B cell (primary cell): ENCODE results near the gene MRPL52. TPM values are rescaled to one million over a fixed set of nuclear protein-coding genes. Genes with fewer than 3 reads are reported as not detected.

ENCODE experiments used
- ATAC-seq: fragments of 200-7000 bp; cut with Tn5 transposase; one replicate; pipeline ENCODE4 v1.10.0; 2021; ENCODE audit warnings: low read depth, mild to moderate bottlenecking, moderate number of reproducible peaks, moderate library complexity
- CTCF ChIA-PET: fragments of 350-600 bp; sonication (Branson Sonifier 250); formaldehyde crosslinking; loops from one replicate; lab custom pipeline; 2021; ENCODE audit warnings: antibody characterized with exemption, inconsistent platforms; lab: Charles Lee
- POLR2A ChIA-PET: fragments of 350-600 bp; sonication (Branson Sonifier 250); formaldehyde crosslinking; loops from one replicate; lab custom pipeline; 2021; ENCODE audit warnings: antibody characterized with exemption; lab: Charles Lee
- DNase-seq: peaks from one replicate; pipeline ENCODE4 v3.0.0; 2013
- H2AFZ ChIP-seq: 2 replicates; pipeline ENCODE4 v1.6.1; 2012; ENCODE audit warnings: mild to moderate bottlenecking, low read depth, low read length; ENCODE audit not compliant: insufficient read depth, poor library complexity, severe bottlenecking
- H3K27ac ChIP-seq, 2 donors: 1 replicate in 1 of 2; 2 replicates in 1 of 2; pipeline ENCODE4 v1.5.1; 2012 to 2013; ENCODE audit warnings: low read length in 2 of 2, mild to moderate bottlenecking in 2 of 2, moderate library complexity in 1 of 2
- H3K27me3 ChIP-seq, 4 experiments: fragments of 200-600 bp in 1 of 4; sonication (generic) in 1 of 4; replicated peaks in 1 of 4; 1 replicate in 2 of 4; 2 replicates in 2 of 4; pipeline versions ENCODE4 v1.6.1 to v1.7.0; 2013 to 2016; ENCODE audit warnings: low read length in 3 of 4, mild to moderate bottlenecking in 2 of 4, mixed read lengths in 1 of 4, moderate library complexity in 1 of 4; ENCODE audit not compliant: insufficient read depth in 4 of 4, control insufficient read depth in 3 of 4; ENCODE audit errors: control extremely low read depth in 1 of 4
- H3K36me3 ChIP-seq, 2 experiments: replicated peaks in 1 of 2; 1 replicate in 1 of 2; 2 replicates in 1 of 2; pipeline versions ENCODE4 v1.6.1 to v1.7.1; 2013; ENCODE audit warnings: low read length in 1 of 2; ENCODE audit not compliant: insufficient read depth in 2 of 2, control insufficient read depth in 1 of 2; ENCODE audit errors: control extremely low read depth in 1 of 2, extremely low read depth in 1 of 2
- H3K4me1 ChIP-seq, 2 donors: fragments of 200-600 bp in 1 of 2; sonication (generic) in 1 of 2; 1 replicate in 1 of 2; 2 replicates in 1 of 2; pipeline versions ENCODE4 v1.5.1 to v1.6.1; 2013 to 2017; ENCODE audit warnings: low read length in 2 of 2; ENCODE audit not compliant: control insufficient read depth in 2 of 2, insufficient read depth in 2 of 2
- H3K4me2 ChIP-seq: replicated peaks from 2 replicates; pipeline ENCODE3; 2012; ENCODE audit warnings: mild to moderate bottlenecking, low read depth, low read length; ENCODE audit not compliant: poor library complexity, severe bottlenecking
- H3K4me3 ChIP-seq, 5 experiments: fragments of 200-600 bp in 1 of 5; sonication (generic) in 1 of 5; 1 replicate in 3 of 5; 2 replicates in 2 of 5; pipeline versions ENCODE4 v1.5.1 to v1.7.0; 2011 to 2016; ENCODE audit warnings: low read length in 4 of 5, mild to moderate bottlenecking in 4 of 5, low read depth in 2 of 5, control low read depth in 1 of 5, moderate library complexity in 1 of 5; ENCODE audit not compliant: insufficient read depth in 1 of 5; ENCODE audit errors: control extremely low read depth in 1 of 5, extremely low read depth in 1 of 5
- H3K79me2 ChIP-seq: fragments of 200-600 bp; sonication (generic); one replicate; pipeline ENCODE4 v1.6.0; 2016; ENCODE audit warnings: low read length; ENCODE audit not compliant: control insufficient read depth, insufficient read depth
- H3K9ac ChIP-seq: fragments of 200-600 bp; sonication (generic); 2 replicates; pipeline ENCODE4 v1.6.1; 2017; ENCODE audit warnings: mild to moderate bottlenecking, low read length, moderate library complexity
- H3K9me3 ChIP-seq, 3 donors: one replicate each; pipeline versions ENCODE4 v1.6.1 to v1.7.1; 2013; ENCODE audit warnings: low read length in 2 of 3; ENCODE audit not compliant: control insufficient read depth in 2 of 3, insufficient read depth in 1 of 3; ENCODE audit errors: control extremely low read depth in 1 of 3
- H4K20me1 ChIP-seq: 2 replicates; pipeline ENCODE4 v1.6.0; 2012; ENCODE audit warnings: mild to moderate bottlenecking, low read length; ENCODE audit not compliant: insufficient read depth, control insufficient read depth, poor library complexity, severe bottlenecking
- H3K27ac Mint-ChIP-seq: one replicate; pipeline ENCODE4 v1.8.0; 2021; ENCODE audit warnings: mixed read lengths
- H3K27me3 Mint-ChIP-seq: one replicate; pipeline ENCODE4 v1.8.0; 2021; ENCODE audit warnings: mixed read lengths
- H3K4me1 Mint-ChIP-seq: one replicate; pipeline ENCODE4 v1.8.0; 2021; ENCODE audit warnings: mixed read lengths
- H3K4me3 Mint-ChIP-seq: one replicate; pipeline ENCODE4 v1.8.0; 2021; ENCODE audit warnings: mixed read lengths
- H3K9me3 Mint-ChIP-seq: one replicate; pipeline ENCODE4 v1.8.0; 2022; ENCODE audit warnings: mixed read lengths; ENCODE audit not compliant: insufficient read depth
- EZH2 ChIP-seq: IDR thresholded peaks from 2 replicates; pipeline ENCODE4 v1.6.1; 2012; ENCODE audit warnings: borderline replicate concordance, low read depth, mild to moderate bottlenecking, moderate library complexity, low read length; ENCODE audit not compliant: insufficient read depth, poor library complexity, severe bottlenecking
- WGBS: methylation state at CpG from one replicate; pipeline ENCODE4 v1.1.5; 2013; ENCODE audit warnings: missing lambda C conversion rate; ENCODE audit not compliant: insufficient coverage; 5-methylcytosine and 5-hydroxymethylcytosine counted together
- intact Hi-C: fragments of 100-400 bp; cut with micrococcal nuclease; formaldehyde crosslinking; loops from one replicate; pipeline ENCODE4 v1.10.0; 2022
- polyA plus RNA-seq: library from polyadenylated mRNA; depleted of rRNA; stranded (reverse); fragments of >200 nt; gene quantifications from 2 replicates; pipeline ENCODE4 v1.2.3, GENCODE V29; 2012
- total RNA-seq, 2 donors: library from RNA; stranded (reverse); fragments of 120-200 nt in 1 of 2; gene quantifications; 1 replicate in 1 of 2; 2 replicates in 1 of 2; pipeline versions ENCODE4 v1.2.3 to v1.2.4, GENCODE V29; 2013 to 2022
- TF ChIP-seq, protein P1 (sequence below): fragments of 200-600 bp; IDR thresholded peaks from one replicate; pipeline ENCODE4 v1.8.0; 2022; ENCODE audit warnings: antibody characterized with exemption, mild to moderate bottlenecking

The MRPL52 gene
- total and polyA plus RNA-seq, 2 donors (not counting 1 experiment from before 2014, with no cell fraction given) = 37.4 to 91.6 TPM

DNA sequence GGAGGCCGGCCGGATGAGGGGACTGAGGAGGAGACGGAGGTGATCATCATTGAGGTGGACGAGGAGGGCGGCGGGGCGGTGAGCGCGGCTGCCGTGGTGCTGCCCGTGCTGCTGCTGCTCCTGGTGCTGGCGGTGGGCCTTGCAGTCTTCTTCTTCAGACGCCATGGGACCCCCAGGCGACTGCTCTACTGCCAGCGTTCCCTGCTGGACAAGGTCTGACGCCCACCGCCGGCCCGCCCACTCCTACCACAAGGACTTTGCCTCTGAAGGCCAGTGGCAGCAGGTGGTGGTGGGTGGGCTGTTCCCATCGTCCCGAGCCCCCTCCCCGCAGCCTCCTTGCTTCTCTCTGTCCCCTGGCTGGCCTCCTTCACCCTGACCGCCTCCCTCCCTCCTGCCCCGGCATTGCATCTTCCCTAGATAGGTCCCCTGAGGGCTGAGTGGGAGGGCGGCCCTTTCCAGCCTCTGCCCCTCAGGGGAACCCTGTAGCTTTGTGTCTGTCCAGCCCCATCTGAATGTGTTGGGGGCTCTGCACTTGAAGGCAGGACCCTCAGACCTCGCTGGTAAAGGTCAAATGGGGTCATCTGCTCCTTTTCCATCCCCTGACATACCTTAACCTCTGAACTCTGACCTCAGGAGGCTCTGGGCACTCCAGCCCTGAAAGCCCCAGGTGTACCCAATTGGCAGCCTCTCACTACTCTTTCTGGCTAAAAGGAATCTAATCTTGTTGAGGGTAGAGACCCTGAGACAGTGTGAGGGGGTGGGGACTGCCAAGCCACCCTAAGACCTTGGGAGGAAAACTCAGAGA lies 16.3 kb downstream of the MRPL52 start:
- intact Hi-C loops = no loop called here
- H3K27me3 Mint-ChIP-seq = peaks cover 10% of the 10 kb centered on the region

DNA sequence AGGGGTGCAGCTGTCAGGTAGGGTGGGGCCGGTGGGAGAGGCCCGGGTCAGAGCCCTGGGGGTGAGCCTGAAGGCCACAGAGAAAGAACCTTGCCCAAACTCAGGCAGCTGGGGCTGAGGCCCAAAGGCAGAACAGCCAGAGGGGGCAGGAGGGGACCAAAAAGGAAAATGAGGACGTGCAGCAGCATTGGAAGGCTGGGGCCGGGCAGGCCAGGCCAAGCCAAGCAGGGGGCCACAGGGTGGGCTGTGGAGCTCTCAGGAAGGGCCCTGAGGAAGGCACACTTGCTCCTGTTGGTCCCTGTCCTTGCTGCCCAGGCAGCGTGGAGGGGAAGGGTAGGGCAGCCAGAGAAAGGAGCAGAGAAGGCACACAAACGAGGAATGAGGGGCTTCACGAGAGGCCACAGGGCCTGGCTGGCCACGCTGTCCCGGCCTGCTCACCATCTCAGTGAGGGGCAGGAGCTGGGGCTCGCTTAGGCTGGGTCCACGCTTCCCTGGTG lies 17.2 kb downstream of the MRPL52 start:
- H3K27ac Mint-ChIP-seq = no peak overlapping the region
- H3K27me3 ChIP-seq = peaks cover 0 to 19% (median 0%) of the 10 kb centered on the region in 4 experiments
- H3K27ac ChIP-seq = no peak overlapping the region
- ChIA-PET POLR2A (no interaction called here), CTCF (interaction anchor here (8.9 to 12.0 kb wide), 2 partner anchors 15 to 25 kb away, joined by 90 to 207 read pairs; partner anchors contain the start of genes MMP14 and MRPL52)
- no peak for ATAC-seq
- no peak overlapping the region for H3K4me2 ChIP-seq
- H2AFZ ChIP-seq = no peak overlapping the region
- no peaks in the 10 kb centered on the region for H4K20me1 ChIP-seq
- H3K36me3 ChIP-seq = no peaks in the 10 kb centered on the region
- peaks cover 10% of the 10 kb centered on the region for H3K27me3 Mint-ChIP-seq
- no peaks in the 10 kb centered on the region for H3K4me1 ChIP-seq
- H3K9me3 ChIP-seq = no peaks in the 10 kb centered on the region
- H3K4me1 Mint-ChIP-seq = no peaks in the 10 kb centered on the region
- no peak overlapping the region for H3K4me3 ChIP-seq
- no peak for TF ChIP-seq EZH2
- TF ChIP-seq, protein P1, sequence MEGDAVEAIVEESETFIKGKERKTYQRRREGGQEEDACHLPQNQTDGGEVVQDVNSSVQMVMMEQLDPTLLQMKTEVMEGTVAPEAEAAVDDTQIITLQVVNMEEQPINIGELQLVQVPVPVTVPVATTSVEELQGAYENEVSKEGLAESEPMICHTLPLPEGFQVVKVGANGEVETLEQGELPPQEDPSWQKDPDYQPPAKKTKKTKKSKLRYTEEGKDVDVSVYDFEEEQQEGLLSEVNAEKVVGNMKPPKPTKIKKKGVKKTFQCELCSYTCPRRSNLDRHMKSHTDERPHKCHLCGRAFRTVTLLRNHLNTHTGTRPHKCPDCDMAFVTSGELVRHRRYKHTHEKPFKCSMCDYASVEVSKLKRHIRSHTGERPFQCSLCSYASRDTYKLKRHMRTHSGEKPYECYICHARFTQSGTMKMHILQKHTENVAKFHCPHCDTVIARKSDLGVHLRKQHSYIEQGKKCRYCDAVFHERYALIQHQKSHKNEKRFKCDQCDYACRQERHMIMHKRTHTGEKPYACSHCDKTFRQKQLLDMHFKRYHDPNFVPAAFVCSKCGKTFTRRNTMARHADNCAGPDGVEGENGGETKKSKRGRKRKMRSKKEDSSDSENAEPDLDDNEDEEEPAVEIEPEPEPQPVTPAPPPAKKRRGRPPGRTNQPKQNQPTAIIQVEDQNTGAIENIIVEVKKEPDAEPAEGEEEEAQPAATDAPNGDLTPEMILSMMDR = no peak
- DNase-seq = no peak
- no peak overlapping the region for H3K4me3 Mint-ChIP-seq
- H3K9me3 Mint-ChIP-seq = no peaks in the 10 kb centered on the region
- intact Hi-C loops = no loop called here
- no peak overlapping the region for H3K9ac ChIP-seq
- WGBS = 95% methylated on average over 11 of the region's 11 CpGs
- H3K79me2 ChIP-seq = no peaks in the 10 kb centered on the region

More for the DNA sequence above, 16.3 kb downstream of the MRPL52 start:
- 93% methylated on average over 14 of the region's 26 CpGs for WGBS
- ChIA-PET POLR2A (no interaction called here), CTCF (no interaction called here)
- no peak overlapping the region for H2AFZ ChIP-seq
- no peak overlapping the region for H3K9ac ChIP-seq
- no peaks in the 10 kb centered on the region for H3K36me3 ChIP-seq
- H3K4me3 Mint-ChIP-seq = no peak overlapping the region
- no peak overlapping the region for H3K4me2 ChIP-seq
- ATAC-seq = no peak
- no peaks in the 10 kb centered on the region for H3K4me1 Mint-ChIP-seq
- H4K20me1 ChIP-seq = no peaks in the 10 kb centered on the region
- no peaks in the 10 kb centered on the region for H3K79me2 ChIP-seq
- DNase-seq = no peak
- no peak overlapping the region for H3K27ac Mint-ChIP-seq
- no peaks in the 10 kb centered on the region for H3K9me3 Mint-ChIP-seq
- H3K27me3 ChIP-seq = peaks cover 0 to 19% (median 0%) of the 10 kb centered on the region in 4 experiments
- H3K27ac ChIP-seq = no peak overlapping the region
- H3K9me3 ChIP-seq = no peaks in the 10 kb centered on the region
- TF ChIP-seq, protein P1 = no peak
- TF ChIP-seq EZH2 = no peak
- no peak overlapping the region for H3K4me3 ChIP-seq
- H3K4me1 ChIP-seq = no peaks in the 10 kb centered on the region
